ENCODE measurements around the gene LUC7L3.

The LUC7L3 gene

GRCh38 chr17:50805486-50805885 is 86.1 kb downstream of the LUC7L3 start:
- H3K4me3 ChIP-seq (ENCODE audit: low read depth, low read length) = no peak overlapping the region
- DNase-seq (ENCODE audit: low read depth) = no peak
- TF ChIP-seq, protein P1, sequence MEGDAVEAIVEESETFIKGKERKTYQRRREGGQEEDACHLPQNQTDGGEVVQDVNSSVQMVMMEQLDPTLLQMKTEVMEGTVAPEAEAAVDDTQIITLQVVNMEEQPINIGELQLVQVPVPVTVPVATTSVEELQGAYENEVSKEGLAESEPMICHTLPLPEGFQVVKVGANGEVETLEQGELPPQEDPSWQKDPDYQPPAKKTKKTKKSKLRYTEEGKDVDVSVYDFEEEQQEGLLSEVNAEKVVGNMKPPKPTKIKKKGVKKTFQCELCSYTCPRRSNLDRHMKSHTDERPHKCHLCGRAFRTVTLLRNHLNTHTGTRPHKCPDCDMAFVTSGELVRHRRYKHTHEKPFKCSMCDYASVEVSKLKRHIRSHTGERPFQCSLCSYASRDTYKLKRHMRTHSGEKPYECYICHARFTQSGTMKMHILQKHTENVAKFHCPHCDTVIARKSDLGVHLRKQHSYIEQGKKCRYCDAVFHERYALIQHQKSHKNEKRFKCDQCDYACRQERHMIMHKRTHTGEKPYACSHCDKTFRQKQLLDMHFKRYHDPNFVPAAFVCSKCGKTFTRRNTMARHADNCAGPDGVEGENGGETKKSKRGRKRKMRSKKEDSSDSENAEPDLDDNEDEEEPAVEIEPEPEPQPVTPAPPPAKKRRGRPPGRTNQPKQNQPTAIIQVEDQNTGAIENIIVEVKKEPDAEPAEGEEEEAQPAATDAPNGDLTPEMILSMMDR (IDR thresholded peaks at IDR 0.05; ENCODE audit: control insufficient read depth, extremely low read depth, insufficient read depth) = no peak

All from LNCaP clone FGC (cell line).